ENCODE measurements around the gene SND1.

DNA sequence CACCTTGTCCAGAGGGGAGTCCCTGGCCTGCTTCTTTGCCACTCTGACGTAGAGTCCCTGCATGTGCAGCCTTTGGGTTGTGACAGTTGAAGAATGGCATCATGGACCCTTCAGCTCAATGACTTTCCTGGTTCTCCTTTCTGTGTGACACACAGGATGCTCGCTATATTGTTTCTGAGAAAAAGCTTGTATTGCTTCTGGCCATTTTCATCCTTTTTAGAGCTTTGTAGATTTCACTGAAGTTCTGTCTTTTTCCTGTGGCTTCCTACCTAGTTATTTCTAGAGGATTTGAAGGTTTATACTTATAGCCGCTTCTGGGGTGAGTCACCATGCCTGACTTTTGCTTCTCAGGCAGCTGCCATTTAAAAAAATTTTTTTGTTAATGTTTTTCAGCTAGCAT, 27.0 kb downstream of the SND1 start:
- no peak for TF ChIP-seq ARNT (IDR thresholded peaks at IDR 0.05)
- TF ChIP-seq, protein P1, sequence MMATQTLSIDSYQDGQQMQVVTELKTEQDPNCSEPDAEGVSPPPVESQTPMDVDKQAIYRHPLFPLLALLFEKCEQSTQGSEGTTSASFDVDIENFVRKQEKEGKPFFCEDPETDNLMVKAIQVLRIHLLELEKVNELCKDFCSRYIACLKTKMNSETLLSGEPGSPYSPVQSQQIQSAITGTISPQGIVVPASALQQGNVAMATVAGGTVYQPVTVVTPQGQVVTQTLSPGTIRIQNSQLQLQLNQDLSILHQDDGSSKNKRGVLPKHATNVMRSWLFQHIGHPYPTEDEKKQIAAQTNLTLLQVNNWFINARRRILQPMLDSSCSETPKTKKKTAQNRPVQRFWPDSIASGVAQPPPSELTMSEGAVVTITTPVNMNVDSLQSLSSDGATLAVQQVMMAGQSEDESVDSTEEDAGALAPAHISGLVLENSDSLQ (IDR thresholded peaks at IDR 0.05) = no peak
- TF ChIP-seq BHLHE40 (IDR thresholded peaks at IDR 0.05; ENCODE audit: borderline replicate concordance) = no peak
